Lower leg skin (tissue), 3 donors: ENCODE results near the gene NCKAP5L.

ENCODE experiments used
- POLR2A ChIP-seq, 2 donors: fragments of 450-650 bp; IDR thresholded peaks; one replicate each; pipeline ENCODE4 v1.6.1; 2016 to 2017; ENCODE audit warnings: antibody characterized with exemption in 2 of 2, mild to moderate bottlenecking in 1 of 2, moderate library complexity in 1 of 2
- TF ChIP-seq, protein P1 (sequence below), 3 donors: fragments of 450-650 bp; IDR thresholded peaks; one replicate each; pipeline ENCODE4 v1.5.1; 2016; ENCODE audit warnings: antibody characterized with exemption in 3 of 3, mild to moderate bottlenecking in 3 of 3, moderate library complexity in 2 of 3

DNA sequence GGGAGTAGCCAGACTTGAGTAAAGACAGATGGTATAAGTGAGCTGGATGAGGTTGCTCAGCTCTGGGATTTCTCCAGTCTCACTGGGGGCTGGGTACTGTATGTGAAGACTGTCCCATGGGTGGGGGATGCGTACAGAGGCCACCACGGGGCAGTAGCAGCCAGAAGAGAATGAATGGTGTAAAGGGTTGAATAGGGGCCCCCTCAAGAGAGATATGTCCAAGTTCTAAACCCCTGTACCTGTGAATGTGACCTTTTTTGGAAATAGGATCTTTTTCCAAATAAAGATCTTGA lies 36.5 kb upstream of the NCKAP5L start:
- TF ChIP-seq, protein P1, sequence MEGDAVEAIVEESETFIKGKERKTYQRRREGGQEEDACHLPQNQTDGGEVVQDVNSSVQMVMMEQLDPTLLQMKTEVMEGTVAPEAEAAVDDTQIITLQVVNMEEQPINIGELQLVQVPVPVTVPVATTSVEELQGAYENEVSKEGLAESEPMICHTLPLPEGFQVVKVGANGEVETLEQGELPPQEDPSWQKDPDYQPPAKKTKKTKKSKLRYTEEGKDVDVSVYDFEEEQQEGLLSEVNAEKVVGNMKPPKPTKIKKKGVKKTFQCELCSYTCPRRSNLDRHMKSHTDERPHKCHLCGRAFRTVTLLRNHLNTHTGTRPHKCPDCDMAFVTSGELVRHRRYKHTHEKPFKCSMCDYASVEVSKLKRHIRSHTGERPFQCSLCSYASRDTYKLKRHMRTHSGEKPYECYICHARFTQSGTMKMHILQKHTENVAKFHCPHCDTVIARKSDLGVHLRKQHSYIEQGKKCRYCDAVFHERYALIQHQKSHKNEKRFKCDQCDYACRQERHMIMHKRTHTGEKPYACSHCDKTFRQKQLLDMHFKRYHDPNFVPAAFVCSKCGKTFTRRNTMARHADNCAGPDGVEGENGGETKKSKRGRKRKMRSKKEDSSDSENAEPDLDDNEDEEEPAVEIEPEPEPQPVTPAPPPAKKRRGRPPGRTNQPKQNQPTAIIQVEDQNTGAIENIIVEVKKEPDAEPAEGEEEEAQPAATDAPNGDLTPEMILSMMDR (IDR thresholded peaks at IDR 0.05), result no peak
- no peak for TF ChIP-seq POLR2A (IDR thresholded peaks at IDR 0.05)
